ENCODE measurements around the gene MEGF8.
A peak's percentile ranks its signal among the peaks of the same experiment; 100 is the strongest.

MEGF8 gene, protein sequence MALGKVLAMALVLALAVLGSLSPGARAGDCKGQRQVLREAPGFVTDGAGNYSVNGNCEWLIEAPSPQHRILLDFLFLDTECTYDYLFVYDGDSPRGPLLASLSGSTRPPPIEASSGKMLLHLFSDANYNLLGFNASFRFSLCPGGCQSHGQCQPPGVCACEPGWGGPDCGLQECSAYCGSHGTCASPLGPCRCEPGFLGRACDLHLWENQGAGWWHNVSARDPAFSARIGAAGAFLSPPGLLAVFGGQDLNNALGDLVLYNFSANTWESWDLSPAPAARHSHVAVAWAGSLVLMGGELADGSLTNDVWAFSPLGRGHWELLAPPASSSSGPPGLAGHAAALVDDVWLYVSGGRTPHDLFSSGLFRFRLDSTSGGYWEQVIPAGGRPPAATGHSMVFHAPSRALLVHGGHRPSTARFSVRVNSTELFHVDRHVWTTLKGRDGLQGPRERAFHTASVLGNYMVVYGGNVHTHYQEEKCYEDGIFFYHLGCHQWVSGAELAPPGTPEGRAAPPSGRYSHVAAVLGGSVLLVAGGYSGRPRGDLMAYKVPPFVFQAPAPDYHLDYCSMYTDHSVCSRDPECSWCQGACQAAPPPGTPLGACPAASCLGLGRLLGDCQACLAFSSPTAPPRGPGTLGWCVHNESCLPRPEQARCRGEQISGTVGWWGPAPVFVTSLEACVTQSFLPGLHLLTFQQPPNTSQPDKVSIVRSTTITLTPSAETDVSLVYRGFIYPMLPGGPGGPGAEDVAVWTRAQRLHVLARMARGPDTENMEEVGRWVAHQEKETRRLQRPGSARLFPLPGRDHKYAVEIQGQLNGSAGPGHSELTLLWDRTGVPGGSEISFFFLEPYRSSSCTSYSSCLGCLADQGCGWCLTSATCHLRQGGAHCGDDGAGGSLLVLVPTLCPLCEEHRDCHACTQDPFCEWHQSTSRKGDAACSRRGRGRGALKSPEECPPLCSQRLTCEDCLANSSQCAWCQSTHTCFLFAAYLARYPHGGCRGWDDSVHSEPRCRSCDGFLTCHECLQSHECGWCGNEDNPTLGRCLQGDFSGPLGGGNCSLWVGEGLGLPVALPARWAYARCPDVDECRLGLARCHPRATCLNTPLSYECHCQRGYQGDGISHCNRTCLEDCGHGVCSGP (N-terminal part only)

DNA sequence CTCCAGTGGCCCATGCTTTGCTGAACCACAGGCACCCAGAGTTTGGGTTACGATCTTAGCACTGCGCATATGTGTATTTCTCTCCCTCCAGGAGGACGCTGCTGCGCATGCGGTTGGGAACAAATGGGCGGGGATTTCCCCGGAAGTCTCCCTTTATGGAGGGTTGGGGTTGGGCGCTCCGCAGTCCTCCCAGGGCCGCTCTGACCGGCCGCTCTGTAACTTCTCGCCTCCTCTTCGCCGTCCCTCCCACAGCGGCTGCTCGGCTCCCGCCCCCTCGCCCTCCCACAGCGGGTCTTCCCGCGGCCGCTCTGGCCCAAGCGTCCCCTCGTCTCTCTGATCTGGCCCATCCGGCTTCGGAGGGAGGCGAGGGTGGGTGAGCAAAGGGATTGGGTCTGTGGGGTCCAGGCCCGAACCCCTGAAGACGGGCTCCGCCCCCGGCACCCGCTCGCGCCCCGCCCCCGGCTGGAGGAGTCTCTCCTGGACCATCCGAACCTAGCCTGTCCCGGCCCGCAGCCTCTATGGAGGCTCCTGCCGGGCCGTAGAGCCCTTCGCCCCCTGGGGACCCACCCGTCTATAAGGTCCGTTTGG is at the start of gene MEGF8:
Gene MEGF8 (plus strand): TSS at position 328 of the 588 bp plus-strand sequence. CDS start 609 bp downstream, outside the sequence.
- DNase-seq = no peak

DNA sequence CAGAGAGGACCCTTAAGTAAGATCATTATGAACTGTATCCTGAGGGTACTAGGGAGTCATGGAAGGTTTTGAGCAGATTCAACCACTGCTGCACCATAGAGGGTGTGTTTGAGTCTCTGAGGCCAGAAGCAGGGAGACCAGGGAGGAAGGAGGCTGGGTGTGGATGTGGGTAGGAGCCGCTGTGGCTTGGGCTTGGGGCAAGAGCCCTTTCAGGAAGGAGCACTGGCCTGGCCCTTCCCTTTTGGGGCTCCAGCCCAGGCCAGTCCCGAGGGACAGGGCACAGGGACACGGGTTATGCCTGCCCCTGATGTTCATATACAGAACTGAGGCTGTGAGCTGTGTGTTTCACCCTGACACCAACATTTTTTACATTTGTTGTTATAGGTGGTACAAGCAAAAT is 49.2 kb upstream of the MEGF8 start:
- no peak for DNase-seq

DNA sequence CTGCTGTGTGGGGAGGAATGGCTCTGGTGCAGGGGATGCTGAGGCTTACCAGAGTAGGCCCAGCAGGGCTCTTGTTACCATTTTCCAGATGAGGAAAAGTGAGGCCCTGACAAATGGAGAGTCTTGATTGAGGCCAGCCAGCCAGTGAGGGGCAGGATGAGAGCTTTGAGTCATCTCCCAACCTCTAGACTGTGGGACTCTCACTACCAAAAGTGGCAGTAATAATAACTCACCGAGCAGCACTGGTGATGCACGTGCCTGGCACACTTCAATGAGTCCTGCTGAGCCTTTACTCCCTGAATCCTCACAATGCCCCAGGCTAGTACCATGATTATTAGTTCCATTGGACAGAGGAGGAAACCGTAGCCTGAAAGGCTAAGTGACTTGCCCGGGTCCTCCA is 48.6 kb upstream of the MEGF8 start:
- DNase-seq = no peak

DNA sequence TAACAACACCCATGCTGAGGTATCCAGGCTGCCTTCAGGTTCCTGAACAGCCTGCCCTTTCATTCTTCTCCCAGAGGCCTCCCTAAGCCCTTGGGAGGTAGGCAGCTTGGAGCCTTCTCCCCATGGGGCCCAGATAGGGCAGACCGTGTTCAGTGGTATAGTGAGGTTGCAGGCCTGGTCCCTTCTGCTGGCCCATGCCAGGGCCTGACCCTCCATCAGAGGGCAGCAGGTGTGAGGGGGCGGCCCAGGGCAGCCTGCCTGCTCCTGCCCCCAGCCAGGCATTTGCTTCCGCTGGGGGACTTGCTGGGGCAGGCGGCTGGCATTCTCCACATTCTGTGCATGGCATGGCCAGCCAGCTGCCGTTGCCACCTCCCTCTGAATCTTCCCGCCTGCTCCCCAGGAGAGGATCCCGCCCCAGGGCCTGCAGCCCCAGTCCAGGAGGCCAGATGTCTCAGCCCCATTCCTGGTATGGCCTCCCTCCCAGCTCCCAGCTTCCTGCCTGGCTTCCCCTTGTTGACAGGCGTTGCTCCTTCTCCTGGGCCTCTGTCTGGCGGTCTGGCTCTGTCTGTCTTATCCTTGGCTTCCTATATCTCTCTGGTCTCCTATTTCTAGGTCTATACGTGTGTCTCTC is 47.5 kb upstream of the MEGF8 start:
- no peak for DNase-seq

DNA sequence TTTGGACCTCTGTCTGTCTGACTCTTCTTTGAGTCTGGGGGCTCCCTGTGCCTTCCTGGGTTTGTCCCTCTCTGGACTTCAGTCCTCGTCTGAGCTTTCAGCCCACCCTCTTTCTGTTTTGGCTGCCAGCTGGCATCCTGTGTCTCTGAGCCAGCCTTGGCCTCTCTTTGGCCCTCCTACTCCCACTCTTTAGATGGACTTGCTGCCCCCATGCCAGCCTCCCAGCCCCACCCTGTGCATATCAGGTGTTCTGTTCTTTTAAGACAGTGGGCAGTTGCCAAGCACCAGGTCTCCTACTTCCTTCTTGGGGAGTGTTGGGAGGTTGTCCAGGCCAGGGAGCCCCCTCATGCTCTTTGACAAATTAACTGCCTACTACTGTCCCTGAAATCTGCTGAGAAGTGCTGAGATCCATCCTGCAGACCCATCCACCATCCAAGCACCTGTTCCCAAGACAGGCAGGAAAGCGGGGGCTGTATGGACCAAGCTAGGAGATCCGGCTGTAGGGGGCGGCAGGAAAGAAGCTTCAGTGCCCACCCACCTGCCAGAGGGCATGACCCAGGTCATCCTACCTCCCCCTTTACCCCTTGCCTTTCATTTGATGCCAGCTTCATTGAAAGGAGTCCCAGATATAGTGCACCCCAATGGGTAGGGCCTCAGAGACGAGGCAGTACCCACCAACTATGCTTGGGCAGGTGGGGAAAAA is 46.8 kb upstream of the MEGF8 start:
- DNase-seq = no peak

DNA sequence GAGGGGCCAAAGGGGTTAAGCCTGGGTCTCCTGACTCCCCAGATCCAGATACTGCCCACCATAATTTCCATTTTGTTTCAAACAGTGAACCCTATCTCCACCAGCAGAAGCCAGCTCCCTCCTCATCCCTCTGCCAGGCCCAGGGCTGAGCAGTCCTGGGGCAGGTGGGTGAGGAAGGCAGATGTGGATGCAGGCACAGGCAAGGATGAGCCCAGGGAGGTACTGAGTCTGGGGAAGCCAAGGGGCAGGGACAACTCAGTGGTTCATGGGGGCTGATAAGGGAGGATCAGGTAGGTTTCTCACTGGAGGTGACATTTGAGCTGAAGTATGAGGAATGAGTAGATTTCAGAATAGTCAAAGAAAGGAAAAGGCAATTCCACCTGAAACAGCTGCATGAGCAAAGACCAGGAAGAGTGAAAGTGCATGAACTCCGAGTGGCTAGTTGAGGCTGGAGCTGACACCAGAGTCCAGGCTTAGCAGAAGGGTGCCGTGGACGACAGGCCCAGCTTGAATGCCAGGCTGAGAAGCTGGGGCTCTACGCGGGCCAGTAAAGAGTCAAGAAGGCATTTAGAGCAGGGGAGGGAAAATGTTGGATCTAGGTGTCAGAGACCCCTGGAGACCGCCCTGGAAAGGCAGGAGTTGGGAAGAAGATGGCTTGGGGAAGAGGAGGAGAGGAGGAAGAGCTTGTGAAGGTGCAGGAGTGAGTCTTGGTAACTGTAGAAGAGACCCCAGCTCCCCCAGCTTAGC is 46.1 kb upstream of the MEGF8 start:
- no peak for DNase-seq

DNA sequence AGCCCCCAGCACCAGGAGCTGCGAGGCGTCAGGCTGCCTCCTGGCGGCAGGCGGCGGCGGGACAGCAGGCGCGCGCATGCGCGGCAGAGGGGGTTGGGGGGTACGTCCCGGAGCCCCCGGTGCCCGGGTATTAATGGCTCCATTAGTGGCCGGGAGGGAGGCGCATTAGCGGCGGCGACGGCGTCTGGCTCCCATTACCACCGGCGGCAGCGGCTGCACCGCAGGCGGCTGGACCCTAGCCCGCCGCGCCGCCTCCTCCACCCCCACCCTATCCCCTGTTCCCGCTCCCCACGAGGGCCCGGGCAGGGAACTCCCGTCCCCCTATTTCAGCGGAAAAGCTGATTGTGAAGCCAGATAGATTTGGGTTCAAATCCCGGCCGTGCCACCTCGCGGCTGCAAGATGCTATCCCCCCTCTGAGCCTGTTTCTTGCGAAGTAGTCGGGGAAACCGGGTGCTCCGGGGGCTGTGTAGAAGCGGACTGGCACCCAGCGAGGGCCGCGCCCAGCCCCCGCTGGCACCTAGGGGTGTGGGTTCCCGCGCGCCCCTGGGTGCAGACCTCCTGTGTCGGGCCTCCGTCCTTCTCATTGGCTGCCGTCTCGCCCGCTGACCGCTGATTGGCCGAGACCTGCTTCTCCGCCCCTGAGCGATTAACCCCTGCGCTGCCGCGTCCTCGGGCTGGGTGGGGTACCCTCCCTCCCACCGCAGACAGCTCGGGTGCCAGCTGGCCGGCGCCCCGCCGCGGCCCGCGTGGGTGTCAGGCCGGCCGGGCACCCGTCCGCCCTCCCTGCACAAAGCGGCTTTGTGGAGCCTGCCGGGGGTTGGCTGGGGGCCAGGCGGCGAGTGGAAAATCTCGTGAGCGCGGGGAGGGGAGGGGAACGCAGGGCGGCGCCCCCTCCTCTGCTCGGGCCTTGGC is 45.3 kb upstream of the MEGF8 start:
- peak; percentile 43 for DNase-seq

DNA sequence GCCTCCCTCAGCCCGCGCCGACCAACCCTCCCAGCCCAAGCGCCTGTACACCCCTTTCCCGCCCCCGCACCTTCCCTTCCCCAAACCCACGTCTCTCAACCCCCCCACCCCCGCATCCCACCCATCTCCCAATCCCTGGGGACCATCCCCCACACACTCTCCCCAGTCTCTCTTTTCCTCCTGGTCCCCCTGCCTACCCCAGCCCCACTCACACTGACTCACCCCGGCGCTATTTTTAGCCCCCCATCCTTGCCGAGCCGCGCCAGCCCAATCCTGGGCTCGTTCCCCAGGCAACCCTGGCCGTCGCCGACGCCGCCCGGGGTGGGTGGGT is 44.7 kb upstream of the MEGF8 start:
- DNase-seq = no peak

DNA sequence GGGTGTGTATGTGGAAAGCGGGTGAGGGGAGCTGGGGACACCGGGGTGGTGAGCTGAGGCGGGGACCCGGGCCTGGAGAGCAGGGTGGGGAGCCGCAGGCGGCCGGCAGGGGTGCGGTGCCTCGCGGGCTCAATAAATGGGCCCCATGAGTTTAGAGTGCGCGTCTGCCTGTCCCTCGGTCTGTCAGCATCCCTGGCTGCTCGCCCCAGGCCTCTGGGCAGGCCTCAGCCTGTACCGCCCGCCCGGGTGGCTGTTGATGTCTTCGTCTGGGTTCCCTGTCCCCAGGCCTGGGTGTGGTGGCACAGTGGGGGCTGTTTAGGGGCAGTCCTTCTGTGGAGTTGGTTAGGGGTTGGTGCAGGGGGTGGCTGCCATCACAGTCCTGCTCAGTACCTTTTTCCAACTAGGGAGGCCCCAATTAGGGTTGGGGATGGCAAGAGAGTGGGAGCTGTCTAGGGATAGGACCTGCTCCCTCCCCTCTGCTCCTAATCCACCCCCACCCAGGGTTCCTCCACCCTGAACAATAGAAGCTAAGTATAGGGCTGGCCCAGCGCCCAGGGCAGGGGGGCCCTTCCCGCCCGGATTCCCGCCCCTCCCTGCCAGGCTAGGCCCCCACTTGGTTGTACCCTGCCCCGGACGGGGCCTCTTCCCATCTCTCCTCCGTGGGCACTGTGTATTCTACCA is 44.1 kb upstream of the MEGF8 start:
- no peak for DNase-seq

DNA sequence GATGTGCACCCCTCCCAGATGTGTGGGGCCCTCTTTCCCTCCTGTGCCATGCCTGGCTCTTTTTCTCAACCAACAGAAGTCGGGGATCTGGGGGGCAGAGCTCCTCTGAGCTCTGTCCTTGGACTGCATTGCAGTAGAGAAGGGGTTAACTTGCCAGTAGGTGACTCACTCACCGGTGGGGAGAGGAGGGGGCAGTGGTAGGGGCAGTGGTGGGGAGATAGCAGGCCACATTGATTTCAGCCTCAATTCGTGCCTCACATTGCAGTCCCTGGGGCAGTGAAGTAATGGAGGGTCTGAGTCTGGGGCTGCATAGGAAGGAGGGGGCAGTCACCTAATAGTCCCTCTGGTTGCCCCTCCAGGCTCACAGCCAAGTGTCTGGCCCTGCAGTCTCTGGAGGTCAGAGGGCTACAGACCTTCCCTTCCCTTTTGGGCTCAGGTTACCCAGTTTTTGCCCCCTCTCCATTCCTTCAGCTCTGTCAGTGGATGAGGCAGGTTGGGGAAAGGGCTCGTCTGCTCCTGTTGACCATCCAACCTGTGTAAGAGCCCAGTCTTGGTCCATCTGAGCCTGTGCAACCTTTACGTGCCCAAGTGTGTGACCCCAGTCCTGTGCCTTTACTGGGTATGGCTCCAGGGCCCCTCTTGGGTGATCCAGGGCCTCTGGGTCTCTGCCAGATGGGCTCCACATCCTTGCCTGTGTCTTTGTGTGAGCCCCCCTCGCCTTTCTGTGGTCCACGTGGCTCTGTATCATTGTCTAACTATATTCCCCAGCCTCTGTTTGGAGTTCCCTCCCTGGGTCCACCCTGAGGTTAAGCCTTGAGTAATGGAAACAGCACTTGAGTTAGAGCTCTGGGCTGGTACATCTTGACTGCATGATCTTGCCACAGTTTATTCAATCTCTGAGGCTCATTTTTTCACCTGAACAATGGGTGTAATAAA is 43.3 kb upstream of the MEGF8 start:
- DNase-seq = no peak

DNA sequence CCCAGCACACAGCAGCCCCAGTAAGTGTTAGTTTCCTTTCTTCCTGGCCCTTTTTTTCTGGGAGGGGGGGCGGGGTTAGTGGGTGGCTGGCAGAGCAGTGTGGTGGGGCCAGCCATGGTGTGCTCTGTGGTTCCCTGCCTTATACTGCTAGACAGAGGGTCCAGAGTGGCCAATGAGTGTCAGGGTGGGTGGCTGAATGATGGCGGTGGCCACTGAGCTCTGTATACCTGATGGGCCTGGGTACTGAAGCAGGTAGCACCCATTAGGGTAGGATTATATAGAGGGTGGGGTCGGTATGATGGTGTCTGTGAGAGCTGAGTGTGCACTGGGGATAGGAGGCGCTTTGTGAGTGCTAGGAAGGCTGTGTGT is 42.6 kb upstream of the MEGF8 start:
- DNase-seq = no peak

DNA sequence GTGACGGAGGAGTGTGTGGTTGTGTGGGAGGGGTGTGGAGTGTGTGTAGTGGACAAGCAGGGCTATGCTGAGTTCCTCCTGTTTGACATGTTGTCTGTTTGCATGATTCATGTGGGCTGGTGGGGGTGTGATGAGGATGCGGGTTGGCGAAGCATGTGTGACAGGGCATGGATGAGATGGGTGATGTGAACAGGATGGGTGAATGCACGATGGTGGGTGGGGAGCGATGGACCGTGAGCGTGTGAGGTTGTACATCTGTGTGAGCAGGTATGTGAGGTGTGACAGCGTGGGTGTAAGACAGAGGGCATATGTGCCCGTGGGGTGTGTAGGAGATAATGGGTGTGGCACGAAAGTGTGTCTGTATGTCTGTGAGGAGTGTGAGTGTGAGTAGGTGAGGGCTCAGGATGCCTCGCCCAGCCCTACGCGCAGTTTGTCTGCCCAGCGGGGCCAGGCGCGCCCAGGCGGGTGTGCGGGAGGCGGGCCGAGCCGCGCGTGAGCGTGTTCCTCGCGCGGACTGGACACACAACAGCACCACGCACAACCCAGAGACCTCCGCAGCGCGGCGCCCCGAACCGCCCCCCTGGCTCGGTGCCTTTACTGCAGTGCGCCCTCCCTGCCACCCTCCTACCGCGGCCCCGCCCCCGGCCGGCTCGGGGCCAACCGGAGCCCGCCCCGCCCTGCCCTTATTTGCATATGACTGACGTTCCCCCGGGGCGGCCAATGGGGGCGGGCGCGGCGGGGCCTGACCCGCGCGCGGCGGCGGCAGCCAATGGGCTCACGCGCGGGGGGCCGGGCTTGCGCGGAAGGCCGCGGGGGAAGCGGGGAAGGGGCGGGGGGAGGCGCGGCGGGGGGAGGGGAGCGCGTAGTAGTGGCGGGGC is 42.0 kb upstream of the MEGF8 start:
- peak; percentile 50 for DNase-seq

DNA sequence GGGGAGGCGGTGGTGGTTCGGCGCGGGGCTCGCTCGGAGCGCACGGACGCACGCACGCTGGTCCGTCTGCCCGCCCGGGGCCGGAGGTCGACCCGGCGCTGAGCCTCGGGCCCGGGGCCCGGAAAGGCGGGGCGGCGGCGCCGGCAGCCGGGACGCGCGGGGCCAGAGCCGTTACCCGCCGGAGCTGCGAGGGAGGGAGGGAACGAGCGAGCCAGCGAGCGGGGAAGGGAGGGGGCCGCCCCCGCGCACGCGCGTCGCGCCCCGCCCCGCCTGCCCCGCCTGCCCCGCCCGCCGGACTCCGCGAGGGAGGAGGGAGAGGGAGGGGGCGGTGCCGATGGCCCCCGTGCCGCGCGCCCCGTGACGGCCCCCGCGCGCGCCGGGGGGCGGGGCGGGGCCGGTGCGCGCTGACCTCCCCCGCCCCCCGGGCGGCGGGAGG is 41.4 kb upstream of the MEGF8 start:
- DNase-seq = peak; percentile 38

DNA sequence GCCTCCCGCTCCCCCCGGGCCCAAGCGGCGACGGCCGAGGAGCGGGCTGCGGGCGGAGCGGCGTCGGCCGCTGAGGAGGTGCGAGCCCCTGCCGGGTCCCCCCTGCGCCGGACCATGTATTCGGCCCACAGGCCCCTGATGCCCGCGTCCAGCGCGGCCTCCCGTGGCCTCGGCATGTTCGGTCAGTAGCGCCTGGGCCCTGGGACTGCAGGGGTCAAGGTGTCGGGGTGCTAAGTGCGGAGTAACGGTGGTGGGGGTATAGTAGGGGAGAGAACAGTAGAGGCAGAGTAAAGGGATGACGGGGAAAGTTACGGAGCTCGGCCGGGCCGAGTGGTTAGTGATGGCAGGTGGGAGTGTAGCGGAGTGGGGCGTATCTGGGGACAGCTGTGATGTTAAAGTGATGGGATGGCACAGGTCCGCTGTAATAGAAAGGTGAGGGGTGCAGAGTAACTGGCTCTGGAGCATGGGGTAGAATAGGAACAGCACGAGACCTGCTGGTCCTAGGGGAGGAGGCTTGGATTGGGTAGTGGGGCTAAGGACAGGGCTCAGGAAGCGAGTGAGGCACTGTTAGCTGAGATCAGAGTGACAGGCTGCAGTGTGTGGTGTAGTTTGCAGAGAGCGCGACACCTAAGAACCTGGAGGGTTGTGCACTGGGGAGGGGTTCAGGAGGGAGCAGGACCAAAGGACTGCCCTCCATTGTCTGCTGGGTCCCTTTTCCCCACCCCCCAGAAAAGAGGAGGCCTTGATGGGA is 40.7 kb upstream of the MEGF8 start:
- DNase-seq = no peak

DNA sequence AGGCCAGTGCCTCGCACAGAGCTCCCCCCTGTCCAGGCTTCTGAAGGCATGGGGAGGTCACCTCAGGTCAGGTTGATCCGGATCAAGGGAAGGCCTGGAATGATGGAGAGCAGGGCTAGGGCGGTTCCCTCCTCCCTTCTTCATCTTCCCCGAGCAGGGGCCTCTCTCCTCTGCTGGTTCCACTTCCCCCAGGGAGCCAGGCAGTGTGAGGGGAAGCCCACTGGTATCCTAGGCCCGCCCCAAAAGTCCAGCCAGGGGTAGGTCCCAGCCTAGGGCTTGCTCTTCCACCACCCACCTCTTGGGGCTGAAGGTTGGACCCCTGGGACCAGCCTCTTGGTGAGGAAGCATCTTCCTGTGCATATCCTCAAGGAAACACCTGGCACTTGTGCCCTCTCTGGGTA is 39.9 kb upstream of the MEGF8 start:
- DNase-seq = no peak

DNA sequence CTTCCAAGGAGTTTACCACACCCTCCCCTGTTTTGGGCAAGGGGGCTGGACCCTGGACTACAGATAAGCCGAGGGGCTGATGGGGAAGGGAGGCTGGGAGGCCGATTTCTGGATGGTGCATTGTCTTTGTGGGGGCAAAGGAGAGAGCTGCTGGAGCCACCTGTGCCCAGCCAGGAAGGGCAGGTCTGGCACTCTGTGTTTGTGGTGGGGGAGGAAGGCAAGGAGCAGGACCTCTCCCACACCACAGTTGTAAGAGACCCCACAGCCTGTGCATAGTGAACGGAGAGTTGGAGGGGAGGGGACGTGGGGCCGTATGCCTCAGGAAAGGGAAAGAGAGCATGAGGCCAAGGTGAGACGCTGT is 39.5 kb upstream of the MEGF8 start:
- no peak for DNase-seq
